ENCODE measurements around the gene ZNHIT1. TPM values are rescaled to one million over a fixed set of nuclear protein-coding genes. Genes with fewer than 3 reads are reported as not detected.

The ZNHIT1 gene
- polyA plus RNA-seq, 1 donor (not counting 4 experiments of a cell fraction or from before 2014, with no cell fraction given): 46.4 TPM

GRCh38 chr7:101237206-101238067 lies 19.5 kb downstream of the ZNHIT1 start, which contains the start of gene CLDN15:
TSS of gene CLDN15 (minus strand) at chr7:101237802. CDS start at chr7:101237581, 221 bp downstream.
- no peak for DNase-seq (ENCODE audit: low read depth, low spot score)
- H2AFZ ChIP-seq (ENCODE audit: control insufficient read depth, low read length): no peak within 1 kb of the TSS
- H3K27me3 ChIP-seq (ENCODE audit: control insufficient read depth, extremely low read depth, insufficient read depth, low read length): no peaks in the 10 kb centered on the region
- H3K9me1 ChIP-seq (ENCODE audit: control insufficient read depth, extremely low read depth, insufficient read depth, low read length): no peaks in the 10 kb centered on the region
- H3K9ac ChIP-seq (ENCODE audit: control insufficient read depth, extremely low read depth, insufficient read depth, low read length): no peak within 1 kb of the TSS
- H3K4me3 ChIP-seq (ENCODE audit: control insufficient read depth in 2 of 3, extremely low read depth in 1 of 3, insufficient read depth in 2 of 3, low read depth in 1 of 3, low read length in 3 of 3): no peak within 1 kb of the TSS
- H3K9me3 ChIP-seq (ENCODE audit: control insufficient read depth, low read depth, low read length): no peaks in the 10 kb centered on the region
- H3K4me1 ChIP-seq (ENCODE audit: control insufficient read depth, extremely low read depth, insufficient read depth, low read length): peaks cover 10% of the 10 kb centered on the region
- peaks cover 12% of the 10 kb centered on the region for H3K79me2 ChIP-seq (ENCODE audit: control insufficient read depth, insufficient read depth, low read length)
- no peak within 1 kb of the TSS for H3K27ac ChIP-seq (ENCODE audit: control insufficient read depth, insufficient read depth, low read length)
- dilution Hi-C loops (cut with MboI; ENCODE audit: extremely low pct_ligation_motif_present, low sequenced_read_pairs): no loop called here
- peaks cover 11 to 24% of the 10 kb centered on the region in 2 experiments for H3K36me3 ChIP-seq (ENCODE audit: control insufficient read depth in 2 of 2, extremely low read depth in 1 of 2, insufficient read depth in 2 of 2, low read length in 2 of 2)
- no peak within 1 kb of the TSS for H3K4me2 ChIP-seq (ENCODE audit: control insufficient read depth, extremely low read depth, insufficient read depth, low read depth, low read length)
- TF ChIP-seq CTCF (optimal IDR thresholded peaks at IDR 0.05 in 1 of 3, IDR thresholded peaks at IDR 0.05 in 1 of 3, conservative IDR thresholded peaks at IDR 0.05 in 1 of 3; ENCODE audit: extremely low read depth in 1 of 3, insufficient read depth in 2 of 3, low read length in 3 of 3): no peak
- TF ChIP-seq EZH2 (IDR thresholded peaks at IDR 0.05; ENCODE audit: low read length): no peak
- no peaks in the 10 kb centered on the region for H4K20me1 ChIP-seq (ENCODE audit: control insufficient read depth, extremely low read depth, insufficient read depth, low read length)
- no peak for FAIRE-seq

GRCh38 chr7:101238226-101239182 lies 20.5 kb downstream of the ZNHIT1 start:
- dilution Hi-C loops (cut with MboI; ENCODE audit: extremely low pct_ligation_motif_present, low sequenced_read_pairs): no loop called here
- H3K36me3 ChIP-seq (ENCODE audit: control insufficient read depth in 2 of 2, extremely low read depth in 1 of 2, insufficient read depth in 2 of 2, low read length in 2 of 2): peaks cover 16 to 24% of the 10 kb centered on the region in 2 experiments
- no peaks in the 10 kb centered on the region for H4K20me1 ChIP-seq (ENCODE audit: control insufficient read depth, extremely low read depth, insufficient read depth, low read length)
- H3K9ac ChIP-seq (ENCODE audit: control insufficient read depth, extremely low read depth, insufficient read depth, low read length): no peak overlapping the region
- H3K4me3 ChIP-seq (ENCODE audit: control insufficient read depth in 2 of 3, extremely low read depth in 1 of 3, insufficient read depth in 2 of 3, low read depth in 1 of 3, low read length in 3 of 3): no peak overlapping the region
- H3K9me3 ChIP-seq (ENCODE audit: control insufficient read depth, low read depth, low read length): no peaks in the 10 kb centered on the region
- no peak overlapping the region for H2AFZ ChIP-seq (ENCODE audit: control insufficient read depth, low read length)
- H3K79me2 ChIP-seq (ENCODE audit: control insufficient read depth, insufficient read depth, low read length): peaks cover 22% of the 10 kb centered on the region
- H3K4me1 ChIP-seq (ENCODE audit: control insufficient read depth, extremely low read depth, insufficient read depth, low read length): peaks cover 15% of the 10 kb centered on the region
- H3K27ac ChIP-seq (ENCODE audit: control insufficient read depth, insufficient read depth, low read length): no peak overlapping the region
- FAIRE-seq (no peak), DNase-seq (ENCODE audit: low read depth, low spot score) (no peak)
- TF ChIP-seq CTCF (optimal IDR thresholded peaks at IDR 0.05 in 1 of 3, IDR thresholded peaks at IDR 0.05 in 1 of 3, conservative IDR thresholded peaks at IDR 0.05 in 1 of 3; ENCODE audit: extremely low read depth in 1 of 3, insufficient read depth in 2 of 3, low read length in 3 of 3): no peak
- no peak for TF ChIP-seq EZH2 (IDR thresholded peaks at IDR 0.05; ENCODE audit: low read length)
- H3K4me2 ChIP-seq (ENCODE audit: control insufficient read depth, extremely low read depth, insufficient read depth, low read depth, low read length): no peak overlapping the region
- no peaks in the 10 kb centered on the region for H3K9me1 ChIP-seq (ENCODE audit: control insufficient read depth, extremely low read depth, insufficient read depth, low read length)
- no peaks in the 10 kb centered on the region for H3K27me3 ChIP-seq (ENCODE audit: control insufficient read depth, extremely low read depth, insufficient read depth, low read length)
